NT2/D1 (cell line): Measurements from ENCODE around the gene AGAP1.

Experiments used
- SUZ12 ChIP-seq: IDR thresholded peaks from 2 replicates; pipeline ENCODE4 v1.6.1; 2011; ENCODE audit not compliant: insufficient read length, insufficient read depth; ENCODE audit errors: extremely low read depth
- YY1 ChIP-seq: IDR thresholded peaks from 2 replicates; pipeline ENCODE4 v1.6.1; 2011; ENCODE audit not compliant: insufficient read length, insufficient read depth
- ZNF274 ChIP-seq: IDR thresholded peaks from 2 replicates; pipeline ENCODE4 v1.6.1; 2011; ENCODE audit warnings: mild to moderate bottlenecking, low read depth, low read length

- TF ChIP-seq YY1 (no peak), SUZ12 (no peak), ZNF274 (no peak)
Observed at GRCh38 chr2:236169151-236169721, 675.4 kb downstream of the AGAP1 start.
